ENCODE results near the gene KRT9. TPM values are rescaled to one million over a fixed set of nuclear protein-coding genes. Genes with fewer than 3 reads are reported as not detected.

The KRT9 gene
- total and polyA plus RNA-seq, 8 donors = not detected

DNA sequence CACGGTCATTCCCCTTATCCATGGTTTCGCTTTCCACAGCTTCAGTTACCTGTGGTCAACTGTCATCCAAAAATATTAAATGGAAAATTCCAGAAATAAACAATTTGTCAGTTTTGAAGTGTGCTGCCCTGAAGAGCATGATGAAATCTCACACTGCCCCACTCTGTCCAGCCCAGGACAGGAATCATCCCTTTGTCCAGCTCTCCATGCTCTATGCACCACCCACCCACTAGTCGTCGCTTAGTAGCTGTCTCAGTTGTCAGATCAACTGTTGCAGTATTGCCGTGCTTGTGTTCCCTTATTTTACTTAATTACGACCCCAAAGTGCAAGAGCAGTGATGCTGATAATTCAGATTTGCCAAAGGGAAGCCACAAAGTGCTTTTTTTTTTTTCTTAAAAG is 10.3 kb downstream of the KRT9 start:
- no peak overlapping the region for H3K4me3 ChIP-seq
- DNase-seq = no peak
- no peaks in the 10 kb centered on the region for H3K4me1 ChIP-seq
- no peak overlapping the region for H3K27ac ChIP-seq
- no peaks in the 10 kb centered on the region for H3K9me3 ChIP-seq
- no peaks in the 10 kb centered on the region for H3K36me3 ChIP-seq
- TF ChIP-seq, protein P1, sequence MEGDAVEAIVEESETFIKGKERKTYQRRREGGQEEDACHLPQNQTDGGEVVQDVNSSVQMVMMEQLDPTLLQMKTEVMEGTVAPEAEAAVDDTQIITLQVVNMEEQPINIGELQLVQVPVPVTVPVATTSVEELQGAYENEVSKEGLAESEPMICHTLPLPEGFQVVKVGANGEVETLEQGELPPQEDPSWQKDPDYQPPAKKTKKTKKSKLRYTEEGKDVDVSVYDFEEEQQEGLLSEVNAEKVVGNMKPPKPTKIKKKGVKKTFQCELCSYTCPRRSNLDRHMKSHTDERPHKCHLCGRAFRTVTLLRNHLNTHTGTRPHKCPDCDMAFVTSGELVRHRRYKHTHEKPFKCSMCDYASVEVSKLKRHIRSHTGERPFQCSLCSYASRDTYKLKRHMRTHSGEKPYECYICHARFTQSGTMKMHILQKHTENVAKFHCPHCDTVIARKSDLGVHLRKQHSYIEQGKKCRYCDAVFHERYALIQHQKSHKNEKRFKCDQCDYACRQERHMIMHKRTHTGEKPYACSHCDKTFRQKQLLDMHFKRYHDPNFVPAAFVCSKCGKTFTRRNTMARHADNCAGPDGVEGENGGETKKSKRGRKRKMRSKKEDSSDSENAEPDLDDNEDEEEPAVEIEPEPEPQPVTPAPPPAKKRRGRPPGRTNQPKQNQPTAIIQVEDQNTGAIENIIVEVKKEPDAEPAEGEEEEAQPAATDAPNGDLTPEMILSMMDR (IDR thresholded peaks at IDR 0.05) = no peak
- intact Hi-C loops (cut with DNase I) = no loop called here
- peaks cover 0 to 34% of the 10 kb centered on the region in 2 donors for H3K27me3 ChIP-seq
- no peak for ATAC-seq

DNA sequence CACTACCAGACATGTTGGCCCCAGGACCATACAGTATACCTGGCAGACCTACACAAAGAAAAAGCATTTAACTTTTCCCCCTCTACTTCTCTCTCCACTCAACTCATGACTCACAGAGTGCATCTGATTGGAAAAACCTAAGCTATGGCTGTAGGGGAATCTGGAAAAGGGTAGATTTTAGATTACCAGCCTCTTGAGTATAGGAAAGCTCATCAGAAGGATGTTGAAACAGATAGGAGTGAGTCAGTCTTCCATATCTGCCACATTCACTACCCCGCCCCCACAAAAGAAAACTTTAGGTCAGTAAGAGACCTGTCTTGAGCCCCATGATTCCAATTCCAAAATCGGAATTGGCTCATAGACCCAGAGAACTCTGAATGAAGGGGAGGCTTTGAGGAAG is 12.3 kb downstream of the KRT9 start:
- H3K9me3 ChIP-seq = no peaks in the 10 kb centered on the region
- no peak overlapping the region for H3K27ac ChIP-seq
- H3K4me3 ChIP-seq = no peak overlapping the region
- no peaks in the 10 kb centered on the region for H3K4me1 ChIP-seq
- TF ChIP-seq, protein P1 (IDR thresholded peaks at IDR 0.05) = no peak
- intact Hi-C loops (cut with DNase I) = no loop called here
- DNase-seq (no peak), ATAC-seq (no peak)
- peaks cover 0 to 36% of the 10 kb centered on the region in 2 donors for H3K27me3 ChIP-seq
- H3K36me3 ChIP-seq = no peaks in the 10 kb centered on the region

DNA sequence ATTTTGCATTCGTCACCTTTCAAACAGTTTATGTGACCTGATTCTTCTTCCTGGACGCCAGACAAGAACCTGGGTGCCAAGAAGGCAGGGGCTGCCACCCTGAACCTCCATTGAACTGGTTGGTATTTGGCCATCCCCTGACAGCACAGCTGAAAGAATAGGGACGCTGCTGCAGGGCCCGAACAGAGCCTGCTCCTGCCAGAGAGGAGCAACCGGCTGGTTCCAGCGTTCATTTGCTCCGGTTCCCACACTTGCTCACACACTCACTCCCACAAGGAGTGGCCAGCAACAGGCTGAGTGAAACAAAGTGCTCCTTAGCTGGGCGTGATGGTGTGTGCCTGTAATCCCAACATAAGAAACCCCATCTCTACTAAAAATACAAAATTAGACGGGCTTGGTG is 14.9 kb downstream of the KRT9 start:
- no peak overlapping the region for H3K27ac ChIP-seq
- ATAC-seq (no peak), DNase-seq (no peak)
- H3K36me3 ChIP-seq = no peaks in the 10 kb centered on the region
- no peak overlapping the region for H3K4me3 ChIP-seq
- intact Hi-C loops (cut with DNase I) = no loop called here
- H3K27me3 ChIP-seq = peaks cover 0 to 35% of the 10 kb centered on the region in 2 donors
- H3K9me3 ChIP-seq = no peaks in the 10 kb centered on the region
- TF ChIP-seq, protein P1 (IDR thresholded peaks at IDR 0.05) = no peak
- H3K4me1 ChIP-seq = no peaks in the 10 kb centered on the region

DNA sequence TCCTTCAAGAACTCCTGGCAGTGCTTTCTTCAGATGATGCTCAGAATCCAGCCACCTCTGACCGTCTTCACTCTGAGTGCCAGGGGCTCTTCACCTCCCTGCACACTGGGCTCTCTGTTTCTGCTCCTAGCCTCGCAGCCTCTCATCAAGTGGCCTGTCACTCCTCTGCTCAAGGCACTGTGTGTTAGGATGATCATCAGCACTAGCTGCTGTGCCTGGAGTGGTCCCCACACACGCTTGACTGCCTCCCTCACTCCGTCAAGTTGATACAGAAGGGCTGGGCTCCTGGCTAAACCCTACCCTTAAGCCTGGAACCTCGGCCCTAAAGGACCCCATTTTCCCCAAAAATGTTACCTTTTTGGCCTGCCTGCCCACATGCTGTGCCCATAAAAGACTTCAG is 15.6 kb downstream of the KRT9 start:
- Histone ChIP-seq H3K36me3 (no peaks in the 10 kb centered on the region), H3K9me3 (no peaks in the 10 kb centered on the region), H3K27me3 (peaks cover 0 to 28% of the 10 kb centered on the region in 2 donors), H3K4me3 (no peak overlapping the region), H3K27ac (no peak overlapping the region), H3K4me1 (no peaks in the 10 kb centered on the region)
- DNase-seq = no peak
- TF ChIP-seq, protein P1 (IDR thresholded peaks at IDR 0.05) = no peak
- ATAC-seq = no peak
- intact Hi-C loops (cut with DNase I) = no loop called here

DNA sequence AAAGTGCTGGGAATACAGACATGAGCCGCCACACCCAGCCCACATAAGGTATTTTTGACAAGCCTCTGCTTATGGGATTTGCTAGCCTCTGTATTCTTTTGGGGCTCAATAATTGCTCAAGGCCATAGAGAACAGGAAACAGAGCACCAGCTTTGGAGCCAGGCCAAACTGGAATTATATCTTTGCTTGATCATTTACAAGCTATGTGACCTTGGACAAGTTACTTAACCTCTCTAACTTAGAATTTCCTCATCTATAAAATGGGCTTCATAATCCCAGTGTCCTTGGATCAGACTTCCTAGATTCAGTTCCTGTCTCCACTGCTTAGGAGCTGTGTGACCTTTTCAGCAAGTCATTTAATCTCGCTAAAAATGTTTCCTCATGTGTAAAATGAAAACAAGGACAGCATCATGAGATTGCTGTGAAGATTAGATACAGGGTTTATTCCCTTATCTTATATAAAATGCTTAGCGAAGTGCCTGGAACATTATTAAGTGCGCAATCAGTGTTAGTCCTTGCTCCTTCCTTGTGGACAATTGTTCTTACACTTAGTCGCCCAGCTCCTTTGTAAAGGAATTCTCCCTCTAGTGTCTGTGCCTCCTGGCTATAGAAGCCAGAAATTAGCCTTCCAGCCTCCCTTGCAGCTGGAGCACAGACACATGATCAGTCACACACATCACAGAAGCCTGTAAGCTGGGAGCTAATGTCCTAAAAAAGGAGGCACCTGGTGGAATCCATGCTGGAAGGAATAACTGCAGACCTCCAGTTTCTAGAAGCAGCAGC is 16.6 kb downstream of the KRT9 start:
- TF ChIP-seq, protein P1 (IDR thresholded peaks at IDR 0.05) = no peak
- no peak for DNase-seq
- H3K4me3 ChIP-seq = no peak overlapping the region
- H3K4me1 ChIP-seq = no peaks in the 10 kb centered on the region
- no peak for ATAC-seq
- H3K9me3 ChIP-seq = no peaks in the 10 kb centered on the region
- no peak overlapping the region for H3K27ac ChIP-seq
- intact Hi-C loops (cut with DNase I) = no loop called here
- no peaks in the 10 kb centered on the region for H3K36me3 ChIP-seq
- peaks cover 0 to 25% of the 10 kb centered on the region in 2 donors for H3K27me3 ChIP-seq

Measured in left lung (tissue), 10 donors.